Gastrocnemius medialis (tissue), 4 donors: ENCODE results near the gene ZNF624. TPM values are rescaled to one million over a fixed set of nuclear protein-coding genes. Genes with fewer than 3 reads are reported as not detected.
A peak's percentile ranks its signal among the peaks of the same experiment; 100 is the strongest.
"Not testable (repeated sequence)": the region's sequence is repeated elsewhere in the genome, so short reads cannot be mapped to it uniquely, and the experiment has no call there.

ENCODE experiments used
- ATAC-seq, 2 donors: fragments of 150-250 bp; one replicate each; pipeline ENCODE4 v1.9.1; 2016
- DNase-seq, 2 donors: peaks; one replicate each; pipeline ENCODE4 v3.0.0-alpha.2; 2019
- H3K27ac ChIP-seq, 4 donors: fragments of 200-600 bp; sonication (generic); 1 replicate in 1 of 4; 2 replicates in 3 of 4; pipeline ENCODE4 v1.5.1; 2016 to 2018; ENCODE audit warnings: mild to moderate bottlenecking in 2 of 4, moderate library complexity in 1 of 4
- H3K27me3 ChIP-seq, 3 donors: fragments of 200-600 bp; sonication (generic) in 2 of 3; 1 replicate in 1 of 3; 2 replicates in 2 of 3; pipeline versions ENCODE4 v1.5.1 to v1.6.0; 2016 to 2019; ENCODE audit warnings: mild to moderate bottlenecking in 1 of 3, moderate library complexity in 1 of 3
- H3K36me3 ChIP-seq, 2 donors: fragments of 200-600 bp; sonication (generic) in 1 of 2; one replicate each; pipeline ENCODE4 v1.5.1; 2017 to 2018
- H3K4me1 ChIP-seq, 2 donors: fragments of 200-600 bp; sonication (generic) in 1 of 2; one replicate each; pipeline ENCODE4 v1.5.1; 2016 to 2017; ENCODE audit warnings: mild to moderate bottlenecking in 2 of 2
- H3K4me3 ChIP-seq, 4 donors: fragments of 200-600 bp; sonication (generic) in 3 of 4; 1 replicate in 1 of 4; 2 replicates in 3 of 4; pipeline ENCODE4 v1.5.1; 2016 to 2019; ENCODE audit warnings: mild to moderate bottlenecking in 2 of 4
- H3K9me3 ChIP-seq, 3 donors: fragments of 200-600 bp; sonication (generic) in 2 of 3; 1 replicate in 1 of 3; 2 replicates in 2 of 3; pipeline ENCODE4 v1.5.1; 2016 to 2019
- POLR2A ChIP-seq, 2 donors: fragments of 450-650 bp; IDR thresholded peaks; one replicate each; pipeline ENCODE4 v1.6.1; 2017; ENCODE audit warnings: antibody characterized with exemption in 2 of 2, mild to moderate bottlenecking in 2 of 2, moderate library complexity in 2 of 2
- in situ Hi-C, 4 donors: fragments of 200-750 bp; cut with MboI; loops; one replicate each; pipeline versions ENCODE4 v1.15.0 to v1.8.0; 2017; ENCODE audit warnings: low sequenced_read_pairs in 4 of 4
- intact Hi-C: fragments of 100-400 bp; cut with DNase I; formaldehyde crosslinking; loops from one replicate; pipeline ENCODE4 v1.15.1; 2023; ENCODE audit warnings: low total_unique reads
- total RNA-seq, 4 donors: library from RNA; depleted of rRNA; stranded (reverse); fragments of >200 nt; gene quantifications; one replicate each; pipeline versions ENCODE4 v1.1.0 to v1.2.3, GENCODE V29; 2016
- TF ChIP-seq, protein P1 (sequence below), 5 experiments: fragments of 450-650 bp in 3 of 5; fragments of 200-600 bp in 2 of 5; sonication (generic) in 2 of 5; IDR thresholded peaks in 4 of 5; conservative IDR thresholded peaks in 1 of 5; 1 replicate in 4 of 5; 2 replicates in 1 of 5; pipeline ENCODE4 v1.5.1; 2016 to 2019; ENCODE audit warnings: antibody characterized with exemption in 5 of 5, mild to moderate bottlenecking in 3 of 5, moderate library complexity in 3 of 5

Gene ZNF624
- 1 to 10 TPM in 2 of 4 donors, under 1 TPM in 2; 0.86 to 2.2 (median 0.94) TPM for total RNA-seq

DNA sequence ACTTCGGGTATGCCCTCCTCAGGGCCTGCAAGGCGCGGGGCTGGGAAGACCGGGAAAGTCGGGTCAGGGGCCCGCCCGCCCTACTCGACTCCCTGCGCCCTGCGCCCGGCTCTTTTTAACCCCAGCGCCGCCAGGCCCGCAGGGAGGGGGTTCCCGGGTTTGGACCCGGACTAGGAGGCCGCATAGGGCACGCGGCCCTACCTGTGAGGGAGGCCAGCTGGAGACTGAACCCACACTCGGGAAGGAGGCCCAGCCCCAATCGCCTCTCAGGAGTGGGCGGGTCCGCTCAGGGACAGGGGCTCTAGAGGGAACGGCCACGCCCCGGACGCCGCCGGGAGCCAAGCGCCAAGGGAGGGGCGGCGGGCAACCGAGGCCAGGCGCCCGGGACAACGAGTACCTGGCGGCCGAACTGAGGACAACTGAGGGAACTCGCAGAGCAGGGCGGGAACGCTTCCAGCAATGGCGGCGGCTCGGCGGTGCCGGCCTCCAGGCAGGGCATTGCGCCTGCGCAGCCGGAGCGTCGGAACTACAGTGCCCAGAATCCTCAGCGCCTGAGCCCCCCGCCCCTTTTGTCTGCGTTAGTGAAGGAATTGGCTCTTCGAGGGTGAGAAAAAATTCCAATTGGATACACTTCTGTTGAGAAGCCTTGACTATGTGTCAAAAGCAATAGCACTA is at the start of gene ZNF624:
Gene ZNF624 (minus strand): TSS at position 484 of the 675 bp plus-strand sequence.
- Histone ChIP-seq H3K27me3 (no peaks in the 10 kb centered on the region), H3K36me3 (no peaks in the 10 kb centered on the region), H3K27ac (peak within 1 kb of the TSS; percentile 93 to 99 (median 96)), H3K4me3 (peak within 1 kb of the TSS; percentile 66 to 93 (median 82)), H3K9me3 (no peaks in the 10 kb centered on the region), H3K4me1 (peaks cover 0 to 4% of the 10 kb centered on the region in 2 donors)
- in situ Hi-C loops (no loop called here), intact Hi-C loops (loop anchor here (2.0 to 5.0 kb wide), 3 partner anchors 65 to 216 kb away; no protein-coding TSS in a partner anchor)
- ATAC-seq: peak; percentile 94
- DNase-seq: peak; percentile 94 to 99
- TF ChIP-seq, protein P1, sequence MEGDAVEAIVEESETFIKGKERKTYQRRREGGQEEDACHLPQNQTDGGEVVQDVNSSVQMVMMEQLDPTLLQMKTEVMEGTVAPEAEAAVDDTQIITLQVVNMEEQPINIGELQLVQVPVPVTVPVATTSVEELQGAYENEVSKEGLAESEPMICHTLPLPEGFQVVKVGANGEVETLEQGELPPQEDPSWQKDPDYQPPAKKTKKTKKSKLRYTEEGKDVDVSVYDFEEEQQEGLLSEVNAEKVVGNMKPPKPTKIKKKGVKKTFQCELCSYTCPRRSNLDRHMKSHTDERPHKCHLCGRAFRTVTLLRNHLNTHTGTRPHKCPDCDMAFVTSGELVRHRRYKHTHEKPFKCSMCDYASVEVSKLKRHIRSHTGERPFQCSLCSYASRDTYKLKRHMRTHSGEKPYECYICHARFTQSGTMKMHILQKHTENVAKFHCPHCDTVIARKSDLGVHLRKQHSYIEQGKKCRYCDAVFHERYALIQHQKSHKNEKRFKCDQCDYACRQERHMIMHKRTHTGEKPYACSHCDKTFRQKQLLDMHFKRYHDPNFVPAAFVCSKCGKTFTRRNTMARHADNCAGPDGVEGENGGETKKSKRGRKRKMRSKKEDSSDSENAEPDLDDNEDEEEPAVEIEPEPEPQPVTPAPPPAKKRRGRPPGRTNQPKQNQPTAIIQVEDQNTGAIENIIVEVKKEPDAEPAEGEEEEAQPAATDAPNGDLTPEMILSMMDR (IDR thresholded peaks at IDR 0.05 in 4 of 5, conservative IDR thresholded peaks at IDR 0.05 in 1 of 5): no peak
- TF ChIP-seq POLR2A (IDR thresholded peaks at IDR 0.05): peak; percentile 78 to 88

DNA sequence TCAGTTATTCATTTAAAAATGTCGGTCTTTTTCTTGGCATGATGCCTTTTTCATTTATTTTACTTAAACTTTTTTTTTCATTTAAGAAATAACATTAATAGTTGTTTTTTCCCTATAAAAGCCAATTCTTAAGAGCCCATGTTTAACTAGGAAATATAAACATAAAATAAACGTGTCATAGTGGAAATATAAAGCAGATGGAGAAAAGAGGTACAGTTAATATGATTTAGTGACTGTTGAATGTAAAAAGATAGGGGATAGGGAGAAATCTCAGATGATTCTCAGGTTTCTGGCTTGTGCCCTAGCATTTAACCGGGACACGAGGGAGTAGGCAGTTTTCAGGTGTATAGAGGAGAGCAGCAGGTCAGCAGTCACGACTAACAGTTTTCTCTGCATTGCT is 44.0 kb upstream of the ZNF624 start:
- H3K27ac ChIP-seq, H3K9me3 ChIP-seq, intact Hi-C loops, H3K4me1 ChIP-seq, H3K27me3 ChIP-seq, H3K36me3 ChIP-seq, in situ Hi-C loops, H3K4me3 ChIP-seq, DNase-seq, ATAC-seq: not testable (repeated sequence)

DNA sequence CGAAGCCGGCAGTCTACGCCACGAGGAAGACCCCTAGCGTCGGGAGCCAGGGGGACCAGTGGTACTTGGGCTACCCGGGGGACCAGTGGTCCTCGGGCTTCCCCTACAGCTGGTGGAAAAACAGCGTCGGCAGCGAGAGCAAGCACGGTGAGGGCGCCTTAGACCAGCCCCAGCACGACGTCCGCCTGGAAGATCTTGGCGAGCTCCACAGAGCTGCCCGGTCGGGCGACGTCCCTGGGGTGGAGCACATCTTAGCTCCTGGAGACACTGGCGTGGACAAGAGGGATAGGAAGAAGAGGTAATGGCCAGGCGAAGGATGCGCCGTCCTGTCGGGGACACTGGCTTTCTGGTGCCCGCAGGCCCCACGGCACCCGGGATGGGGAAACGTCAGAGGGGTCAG is 36.8 kb upstream of the ZNF624 start:
- intact Hi-C loops, H3K36me3 ChIP-seq, H3K9me3 ChIP-seq, H3K27ac ChIP-seq, DNase-seq, H3K4me1 ChIP-seq, H3K4me3 ChIP-seq, in situ Hi-C loops, ATAC-seq, H3K27me3 ChIP-seq: not testable (repeated sequence)

DNA sequence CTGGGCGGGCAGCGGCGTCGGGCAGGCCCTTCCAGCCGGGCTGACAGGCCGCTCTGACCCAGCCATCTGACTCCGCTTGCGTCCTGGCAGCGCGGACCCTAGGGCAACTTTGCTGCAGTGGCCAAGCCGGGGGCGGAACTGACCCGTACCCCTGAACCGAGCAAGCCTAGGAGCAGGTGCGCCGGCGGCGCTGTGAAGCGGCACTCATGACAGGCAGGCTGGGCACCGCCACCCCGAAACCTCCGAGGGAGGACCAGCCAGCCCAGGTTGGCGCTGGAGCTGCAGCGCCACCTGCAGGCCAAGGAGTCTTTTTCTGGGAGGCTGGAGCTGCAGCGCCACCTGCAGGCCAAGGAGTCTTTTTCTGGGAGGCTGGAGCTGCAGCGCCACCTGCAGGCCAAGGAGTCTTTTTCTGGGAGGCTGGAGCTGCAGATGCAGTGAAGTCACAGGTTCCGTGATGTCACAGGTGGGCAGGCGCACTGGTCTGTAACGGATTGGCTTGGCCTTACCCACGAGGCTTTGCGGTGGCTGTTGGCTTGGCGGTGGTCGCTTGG is 36.2 kb upstream of the ZNF624 start, which contains the start of gene CCDC144A:
Gene CCDC144A (plus strand): TSS at position 511 of the 551 bp plus-strand sequence. CDS start 160 bp downstream, outside the sequence.
- H3K36me3 ChIP-seq, H3K27ac ChIP-seq, intact Hi-C loops, H3K4me1 ChIP-seq, H3K9me3 ChIP-seq, ATAC-seq, H3K4me3 ChIP-seq, in situ Hi-C loops, H3K27me3 ChIP-seq: not testable (repeated sequence)
- TF ChIP-seq, protein P1 (IDR thresholded peaks at IDR 0.05 in 4 of 5, conservative IDR thresholded peaks at IDR 0.05 in 1 of 5): peak in 4 of 5 experiments; percentile 7 to 46 (median 34)
- peak in 1 of 2 donors; percentile 9 for DNase-seq

DNA sequence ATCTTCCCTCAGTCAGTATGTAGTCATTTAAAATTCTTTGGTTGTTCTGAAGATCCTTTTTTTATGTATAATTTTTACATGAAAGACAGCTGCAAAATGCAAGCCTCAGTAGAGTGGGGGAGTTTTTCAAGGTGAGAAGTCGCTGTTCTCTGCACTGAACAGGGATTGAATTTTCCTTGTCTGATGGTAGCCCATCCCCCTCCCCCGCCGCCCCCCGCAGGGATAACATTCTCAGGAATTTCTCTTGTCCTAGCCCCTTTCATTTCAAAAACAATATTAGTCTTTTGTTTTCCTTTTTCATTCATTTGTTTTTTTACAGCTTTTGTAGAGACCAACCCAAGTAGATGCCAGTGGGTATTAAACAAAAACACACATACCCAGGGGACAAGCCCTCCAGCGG is 33.5 kb upstream of the ZNF624 start:
- ATAC-seq, DNase-seq, H3K4me3 ChIP-seq, H3K27ac ChIP-seq, intact Hi-C loops, H3K36me3 ChIP-seq, in situ Hi-C loops, H3K9me3 ChIP-seq, H3K4me1 ChIP-seq: not testable (repeated sequence)
- peaks cover 5 to 15% (median 5%) of the 10 kb centered on the region in 3 donors for H3K27me3 ChIP-seq

DNA sequence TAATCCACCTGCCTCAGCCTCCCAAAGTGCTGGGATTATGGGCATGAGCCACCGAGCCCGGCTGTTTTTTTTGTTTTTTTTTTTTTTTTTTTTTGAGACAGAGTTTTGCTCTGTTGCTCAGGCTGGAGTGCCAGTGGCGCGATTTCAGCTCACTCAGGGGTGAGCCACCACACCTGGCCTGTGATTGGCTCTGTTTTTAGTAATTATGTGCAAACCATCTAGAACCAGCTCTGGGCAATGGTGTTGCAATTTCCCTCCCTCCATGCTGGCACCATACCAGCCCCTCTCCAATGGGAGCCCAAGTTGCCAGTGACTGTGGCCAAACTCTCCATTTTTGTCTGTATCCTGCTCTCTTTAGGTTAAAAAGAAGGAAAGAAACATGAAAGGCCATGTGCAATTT is 32.4 kb upstream of the ZNF624 start:
- H3K9me3 ChIP-seq, H3K27ac ChIP-seq, ATAC-seq, H3K4me1 ChIP-seq, H3K4me3 ChIP-seq, intact Hi-C loops, in situ Hi-C loops, DNase-seq, H3K36me3 ChIP-seq: not testable (repeated sequence)
- peaks cover 5 to 15% (median 5%) of the 10 kb centered on the region in 3 donors for H3K27me3 ChIP-seq

DNA sequence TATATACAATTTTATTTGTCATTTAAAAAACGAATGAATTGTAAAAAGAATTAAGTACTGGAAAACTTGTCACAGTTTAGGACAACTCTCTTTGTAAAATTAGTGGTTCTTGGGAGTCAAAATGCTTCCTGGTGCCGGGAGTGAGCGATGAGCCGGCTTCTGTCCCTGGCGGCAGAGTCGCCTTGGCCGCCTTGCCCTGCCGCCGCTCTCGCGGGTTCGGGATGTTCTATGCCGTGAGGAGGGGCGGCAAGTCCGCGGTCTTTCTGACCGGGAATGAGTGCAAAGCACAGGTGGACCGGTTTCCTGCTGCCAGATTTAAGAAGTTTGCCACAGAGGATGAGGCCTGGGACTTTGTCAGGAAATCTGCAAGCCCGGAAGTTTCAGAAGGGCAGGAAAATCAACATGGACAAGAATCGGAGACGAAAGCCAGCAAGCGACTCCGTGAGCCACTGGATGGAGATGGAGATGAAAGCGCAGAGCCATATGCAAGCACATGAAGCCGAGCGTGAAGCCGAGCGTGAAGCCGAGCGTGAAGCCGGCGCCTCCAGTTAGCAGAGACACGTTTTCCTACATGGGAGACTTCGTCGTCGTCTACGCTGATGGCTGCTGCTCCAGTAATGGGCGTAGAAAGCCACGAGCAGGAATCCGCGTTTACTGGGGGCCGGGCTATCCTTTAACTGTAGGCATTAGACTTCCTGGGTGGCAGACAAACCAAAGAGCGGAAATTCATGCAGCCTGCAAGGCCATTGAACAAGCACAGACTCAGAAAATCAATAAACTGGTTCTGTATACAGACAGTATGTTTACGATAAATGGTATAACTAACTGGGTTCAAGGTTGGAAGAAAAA is 29.9 kb upstream of the ZNF624 start:
- Histone ChIP-seq H3K27me3 (peaks cover 5 to 15% (median 5%) of the 10 kb centered on the region in 3 donors), H3K4me3 (peak overlapping the region in 3 of 4 donors; percentile 2 to 39 (median 14))
- H3K9me3 ChIP-seq, H3K36me3 ChIP-seq, H3K4me1 ChIP-seq, intact Hi-C loops, H3K27ac ChIP-seq, ATAC-seq, in situ Hi-C loops, DNase-seq: not testable (repeated sequence)
